Left renal cortex interstitium (tissue), 4 donors: ENCODE results near the gene ARHGEF1. TPM values are rescaled to one million over a fixed set of nuclear protein-coding genes. Genes with fewer than 3 reads are reported as not detected.
A peak's percentile ranks its signal among the peaks of the same experiment; 100 is the strongest.

Experiments
- DNase-seq, 4 donors: peaks; one replicate each; pipeline ENCODE4 v3.0.0-alpha.2; 2013; ENCODE audit warnings: low read depth in 4 of 4, low spot score in 2 of 4, missing footprints in 1 of 4
- polyA plus RNA-seq, 4 donors: library from polyadenylated mRNA; unstranded; fragments of 120-200 nt; gene quantifications; one replicate each; pipeline ENCODE4 v1.2.1, GENCODE V29; 2013; ENCODE audit not compliant: insufficient read length in 4 of 4

The ARHGEF1 gene
- polyA plus RNA-seq, 4 donors, result 32.1 to 77.6 (median 53.4) TPM

GRCh38 chr19:41947091-41947490 lies 64.1 kb downstream of the ARHGEF1 start:
- no peak for DNase-seq

GRCh38 chr19:41951686-41952172 lies 68.7 kb downstream of the ARHGEF1 start:
- peak in 1 of 4 donors; percentile 66 for DNase-seq

DNA sequence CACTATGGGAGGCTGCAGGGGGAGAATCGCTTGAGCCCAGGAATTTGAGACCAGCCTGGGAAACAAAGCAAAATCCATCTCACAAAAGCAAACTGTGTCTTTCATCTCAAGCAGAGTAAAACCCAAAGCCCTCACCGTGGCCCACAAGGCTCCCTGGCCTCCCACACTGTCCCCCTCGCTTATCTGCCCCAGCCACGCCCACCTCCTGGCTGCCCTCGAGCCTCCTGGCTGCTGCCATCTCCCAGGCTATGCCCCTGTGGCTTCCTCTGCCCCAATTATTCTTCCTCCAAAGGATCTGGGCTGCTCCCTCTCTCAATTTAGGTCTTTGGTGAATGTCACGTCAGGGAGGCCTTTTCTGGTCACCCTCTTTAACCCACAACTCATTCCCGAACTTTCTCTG lies 72.5 kb downstream of the ARHGEF1 start:
- no peak for DNase-seq

DNA sequence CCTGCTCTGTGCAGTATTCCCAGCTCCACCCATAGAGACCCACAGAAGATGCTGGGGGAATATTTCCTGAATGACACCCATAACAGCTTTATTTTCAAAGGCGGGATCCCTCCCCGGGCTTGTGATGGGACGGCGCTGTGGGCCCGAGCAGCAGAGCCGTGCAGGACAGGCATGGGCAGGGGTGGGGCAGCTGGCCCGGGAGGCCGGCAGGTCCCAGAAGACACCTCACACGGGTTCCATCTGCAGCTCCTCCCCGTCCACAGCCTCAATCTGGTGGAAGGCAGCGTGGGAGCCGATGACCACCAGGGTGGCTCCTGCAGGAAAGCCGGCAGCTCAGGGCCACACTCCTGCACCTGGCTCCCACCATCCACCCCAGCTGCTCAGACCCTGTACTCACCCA lies 73.6 kb downstream of the ARHGEF1 start:
- no peak for DNase-seq

Other genes starting within 250 kb of the ARHGEF1 start
- not detected for gene CEACAM7, start 194.9 kb upstream of the ARHGEF1 start, polyA plus RNA-seq
- gene CEACAM5, start 174.6 kb upstream of the ARHGEF1 start, polyA plus RNA-seq, result under 1 TPM; 0.08 to 0.13 (median 0.08) TPM
- gene CEACAM6, start 127.7 kb upstream of the ARHGEF1 start, polyA plus RNA-seq, result under 1 TPM in 3 of 4 donors, not detected in 1; 0.07 to 0.24 (median 0.13) TPM
- not detected for gene CEACAM3, start 86.6 kb upstream of the ARHGEF1 start, polyA plus RNA-seq
- gene LYPD4, start 38.5 kb upstream of the ARHGEF1 start, polyA plus RNA-seq, result not detected
- not detected for gene DMRTC2, start 38.1 kb upstream of the ARHGEF1 start, polyA plus RNA-seq
- gene RPS19, start 22.9 kb upstream of the ARHGEF1 start, polyA plus RNA-seq, result 1,000 to 10,000 TPM; 1,257 to 2,145 (median 1,483) TPM
- gene CD79A, start 5.9 kb upstream of the ARHGEF1 start, polyA plus RNA-seq, result under 1 TPM; 0.49 to 0.93 (median 0.82) TPM
- gene ERFL, start 45.3 kb downstream of the ARHGEF1 start, polyA plus RNA-seq, result under 1 TPM in 3 of 4 donors, not detected in 1; 0.07 to 0.25 (median 0.24) TPM
- 100 to 1,000 TPM in 1 of 4 donors, 10 to 100 TPM in 3; 54.0 to 120 (median 77.3) TPM for gene RABAC1, start 76.1 kb downstream of the ARHGEF1 start, polyA plus RNA-seq
- gene ATP1A3, start 111.0 kb downstream of the ARHGEF1 start, polyA plus RNA-seq, result 1 to 10 TPM in 1 of 4 donors, under 1 TPM in 1, not detected in 2; 0.23 to 2.1 TPM
- gene GRIK5, start 187.0 kb downstream of the ARHGEF1 start, polyA plus RNA-seq, result 10 to 100 TPM; 20.3 to 33.9 (median 25.9) TPM
- gene ZNF574, start 193.0 kb downstream of the ARHGEF1 start, polyA plus RNA-seq, result 10 to 100 TPM; 12.7 to 20.2 (median 16.8) TPM
- gene POU2F2, start 249.3 kb downstream of the ARHGEF1 start, polyA plus RNA-seq, result under 1 TPM; 0.81 to 0.95 (median 0.91) TPM